ENCODE measurements around the gene CPB1.
"Not testable (repeated sequence)": the region's sequence is repeated elsewhere in the genome, so short reads cannot be mapped to it uniquely, and the experiment has no call there.

Gene CPB1

DNA sequence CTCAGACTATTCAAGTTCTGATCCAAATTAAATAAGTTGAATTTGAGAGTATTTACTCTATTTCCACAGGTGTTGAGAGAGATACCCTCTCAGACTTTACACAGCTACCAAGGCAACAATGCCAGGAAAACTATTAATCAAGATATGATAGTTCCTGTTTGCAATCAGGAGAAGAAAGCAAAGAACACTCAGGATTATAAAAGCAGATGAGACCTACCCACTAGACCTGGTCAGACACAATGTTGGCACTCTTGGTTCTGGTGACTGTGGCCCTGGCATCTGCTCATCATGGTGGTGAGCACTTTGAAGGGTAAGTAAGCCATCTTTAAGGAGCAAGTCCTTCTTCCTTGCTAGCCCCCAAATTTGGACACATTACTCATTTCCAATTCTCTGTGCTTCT, at the start of gene CPB1:
TSS of gene CPB1 (plus strand) at position 227 of the 400 bp plus-strand sequence. CDS start at position 240, 13 bp downstream.
- DNase-seq (ENCODE audit: low read depth in 2 of 2), result no peak

DNA sequence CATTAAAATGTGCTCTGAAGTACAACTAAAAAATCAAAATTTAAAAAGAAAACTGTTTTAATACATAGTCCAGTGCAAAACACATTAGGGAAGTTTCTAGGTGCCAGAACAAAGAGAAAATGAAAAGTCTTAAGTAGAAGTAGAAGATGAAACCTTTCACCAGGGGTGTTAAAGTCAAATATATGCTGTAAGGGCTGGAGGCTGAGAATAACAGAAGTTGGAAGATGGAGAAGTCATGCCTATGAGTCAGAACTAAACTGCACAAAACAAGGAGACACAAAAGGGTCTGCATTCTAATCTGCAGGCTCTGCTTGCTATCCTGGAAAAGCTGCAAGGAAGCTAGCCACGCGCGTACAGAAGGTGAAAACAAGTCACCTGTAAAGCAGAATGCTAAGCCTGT, 48.7 kb upstream of the CPB1 start:
- DNase-seq (ENCODE audit: low read depth in 2 of 2), result no peak

GRCh38 chr3:148785026-148785425, 42.6 kb upstream of the CPB1 start:
- not testable (repeated sequence) for DNase-seq (ENCODE audit: low read depth in 2 of 2)

- DNase-seq (ENCODE audit: low read depth in 2 of 2), result not testable (repeated sequence)
Measured at GRCh38 chr3:148786159-148786558, 41.5 kb upstream of the CPB1 start.

- DNase-seq (ENCODE audit: low read depth in 2 of 2), result no peak
Measured at GRCh38 chr3:148789146-148789545, 38.5 kb upstream of the CPB1 start.

- DNase-seq (ENCODE audit: low read depth in 2 of 2), result no peak
Measured at GRCh38 chr3:148789906-148790305, 37.7 kb upstream of the CPB1 start.

GRCh38 chr3:148790370-148790769, 37.2 kb upstream of the CPB1 start:
- no peak for DNase-seq (ENCODE audit: low read depth in 2 of 2)

DNA sequence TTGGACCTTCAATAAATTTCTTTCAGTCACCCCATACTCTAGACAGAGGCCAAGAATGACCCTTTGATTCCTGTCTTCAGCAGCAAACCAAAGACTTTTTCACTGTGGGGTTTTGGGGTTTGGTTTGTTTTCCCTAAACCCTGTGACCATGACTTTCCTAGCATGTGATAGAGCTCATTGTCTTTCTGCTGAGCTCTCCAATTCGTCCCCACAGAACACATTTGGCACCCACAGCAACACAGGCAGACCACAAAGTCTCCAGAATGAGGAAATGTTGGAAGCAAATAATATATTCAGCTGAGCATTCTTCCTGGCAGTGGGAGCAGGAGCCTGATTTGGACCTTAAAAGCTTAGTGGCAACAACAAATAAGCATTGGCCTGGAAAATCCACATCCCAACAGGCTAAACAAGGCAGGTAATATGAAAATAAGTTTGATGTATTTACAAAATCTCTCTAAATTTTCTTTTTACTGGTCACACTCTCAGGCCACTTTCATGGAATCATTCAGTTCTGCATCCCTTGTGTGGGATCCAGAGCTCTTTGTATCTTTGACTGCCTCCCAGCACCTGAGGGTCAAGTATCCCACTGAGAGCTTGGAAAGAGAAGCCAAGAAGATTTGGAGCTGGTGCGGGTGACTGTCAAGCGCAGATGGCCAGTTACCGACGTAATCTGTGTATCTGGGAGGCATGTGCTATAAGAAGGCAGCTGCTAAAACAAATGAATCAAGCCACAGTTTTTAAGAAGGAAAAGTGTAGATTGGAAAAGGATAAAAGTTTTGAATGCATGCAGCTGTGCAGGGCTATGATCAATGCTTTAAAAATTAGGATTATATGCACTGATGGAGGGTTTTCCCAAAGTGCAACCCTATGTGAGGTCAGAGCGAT, 36.5 kb upstream of the CPB1 start:
- no peak for DNase-seq (ENCODE audit: low read depth in 2 of 2)

GRCh38 chr3:148791920-148792319, 35.7 kb upstream of the CPB1 start:
- DNase-seq (ENCODE audit: low read depth in 2 of 2), result no peak

DNA sequence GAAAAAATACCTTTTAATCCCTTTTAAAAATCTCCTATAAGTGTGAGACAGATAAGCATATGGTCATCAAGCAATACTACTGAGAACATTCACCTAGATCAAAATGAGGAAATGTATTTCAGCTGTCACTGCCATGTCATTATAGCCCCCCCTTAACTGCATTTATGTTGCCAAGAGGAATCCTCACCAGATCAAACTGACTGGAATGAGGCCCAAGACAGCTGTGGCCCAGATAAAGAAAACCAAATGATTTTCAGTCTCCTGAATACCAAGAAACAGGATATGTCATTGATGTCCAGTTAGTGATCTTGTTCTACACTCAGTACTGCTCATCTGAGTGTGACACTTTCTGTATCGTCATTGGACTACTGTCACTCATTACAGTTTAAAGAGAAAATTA, 35.1 kb upstream of the CPB1 start:
- DNase-seq (ENCODE audit: low read depth in 2 of 2), result no peak

- no peak for DNase-seq (ENCODE audit: low read depth in 2 of 2)
Measured at GRCh38 chr3:148796799-148797198, 30.8 kb upstream of the CPB1 start.

- DNase-seq (ENCODE audit: low read depth in 2 of 2), result no peak
Measured at GRCh38 chr3:148797795-148798194, 29.8 kb upstream of the CPB1 start.

DNA sequence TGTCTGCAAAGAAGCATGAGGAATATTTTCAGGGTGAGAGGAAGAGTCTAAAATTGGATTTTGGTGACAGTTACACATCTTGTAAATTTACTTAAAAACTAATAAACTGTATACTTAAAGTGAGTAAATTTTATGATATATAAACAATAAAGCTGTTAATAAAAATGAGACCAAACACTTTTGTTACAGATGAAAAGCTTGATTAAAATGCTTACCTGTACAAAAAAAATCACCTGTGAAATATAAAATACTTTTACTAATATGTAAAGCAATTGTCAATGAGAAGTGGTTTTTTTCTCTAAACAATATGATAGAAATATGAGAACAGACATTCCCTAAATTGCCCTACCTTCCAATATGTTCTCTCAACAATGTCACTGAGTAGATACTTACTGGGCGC, 27.2 kb upstream of the CPB1 start:
- no peak for DNase-seq (ENCODE audit: low read depth in 2 of 2)

- DNase-seq (ENCODE audit: low read depth in 2 of 2), result no peak
Measured at GRCh38 chr3:148809835-148810234, 17.8 kb upstream of the CPB1 start.

DNA sequence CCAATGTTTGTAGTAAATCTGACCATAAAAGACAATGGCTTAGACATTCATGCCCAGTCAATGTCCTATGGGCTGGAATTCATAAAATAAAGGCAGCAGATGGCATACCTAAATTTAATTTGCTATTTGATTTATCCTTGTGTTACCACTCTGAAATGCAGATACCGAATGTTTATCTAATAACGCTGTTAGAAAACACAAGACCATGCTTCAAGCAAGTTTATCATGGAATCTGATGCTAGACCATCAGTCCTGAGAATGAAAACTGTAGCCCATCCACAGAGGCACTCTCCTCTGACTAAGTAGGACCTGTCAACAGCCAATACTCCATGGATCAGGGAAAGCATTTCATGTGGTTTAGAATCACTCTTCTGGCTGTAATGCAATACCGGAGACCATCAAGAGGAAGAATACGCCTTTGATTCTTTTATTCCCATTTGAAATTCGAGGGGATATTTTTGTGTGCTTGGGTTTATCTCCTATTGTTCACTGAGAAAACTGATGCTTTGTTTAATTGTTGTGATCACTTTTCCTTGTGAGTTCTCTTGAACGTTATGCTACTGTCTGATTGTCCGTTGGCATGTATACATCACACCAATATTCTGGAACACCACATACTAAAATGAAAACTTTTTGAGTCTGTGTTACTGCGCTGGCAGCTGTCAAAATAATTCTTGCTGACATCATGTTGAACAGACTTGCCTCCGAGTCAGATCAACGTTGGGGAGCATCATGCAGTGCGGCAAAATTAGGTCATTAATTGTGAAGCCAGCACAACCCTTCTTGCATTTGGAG, 12.1 kb upstream of the CPB1 start:
- DNase-seq (ENCODE audit: low read depth in 2 of 2), result no peak

DNA sequence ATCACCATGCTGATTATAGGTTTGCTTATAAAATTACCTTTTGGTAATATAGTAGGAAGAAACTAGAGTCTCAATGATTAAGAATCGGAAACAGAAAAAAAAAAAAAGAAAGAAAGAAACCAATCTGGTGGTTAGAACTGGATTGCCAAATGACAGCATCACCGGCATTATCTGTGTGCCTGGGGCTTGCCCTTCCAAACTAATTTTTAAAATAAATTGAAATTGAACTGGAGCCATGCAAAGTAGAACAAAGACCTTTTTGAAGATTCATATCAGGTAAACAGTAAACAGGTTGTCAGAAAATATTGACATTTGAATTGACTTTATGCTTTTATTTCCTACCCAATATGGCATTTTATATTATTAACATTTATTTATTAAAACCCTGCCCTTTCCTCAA, 11.2 kb upstream of the CPB1 start:
- no peak for DNase-seq (ENCODE audit: low read depth in 2 of 2)

- DNase-seq (ENCODE audit: low read depth in 2 of 2), result no peak
Measured at GRCh38 chr3:148816981-148817525, 10.6 kb upstream of the CPB1 start.

GRCh38 chr3:148820361-148821245, 7.0 kb upstream of the CPB1 start:
- no peak for DNase-seq (ENCODE audit: low read depth in 2 of 2)

DNA sequence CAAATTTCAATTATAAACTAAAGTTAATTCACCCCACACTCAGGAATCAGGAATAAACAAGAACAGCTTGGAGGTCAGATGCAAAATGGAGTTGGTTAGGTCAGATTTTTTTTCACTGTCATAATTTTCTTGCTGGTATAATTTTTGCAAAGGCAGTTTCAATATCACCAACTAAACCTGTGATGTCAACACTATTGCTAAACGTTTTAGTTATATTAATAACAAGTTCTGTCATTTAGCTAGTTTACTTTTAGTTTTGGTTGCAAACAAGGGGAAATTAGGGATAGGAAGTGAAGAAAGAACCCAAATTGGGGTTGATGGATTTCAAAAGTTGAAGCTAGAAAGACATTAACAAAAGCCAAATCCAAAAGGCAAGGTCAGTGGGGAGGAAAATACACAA, 4.6 kb upstream of the CPB1 start:
- no peak for DNase-seq (ENCODE audit: low read depth in 2 of 2)

- DNase-seq (ENCODE audit: low read depth in 2 of 2), result no peak
Measured at GRCh38 chr3:148825476-148825875, 2.1 kb upstream of the CPB1 start.

- no peak for DNase-seq (ENCODE audit: low read depth in 2 of 2)
Measured at GRCh38 chr3:148828136-148828690, 602 bp downstream of the CPB1 start.
